ENCODE data around the gene RPL21.
"Not testable (repeated sequence)": the region's sequence is repeated elsewhere in the genome, so short reads cannot be mapped to it uniquely, and the experiment has no call there.

The RPL21 gene

GRCh38 chr13:27293076-27293691 lies 41.8 kb downstream of the RPL21 start:
- no peak for DNase-seq

DNA sequence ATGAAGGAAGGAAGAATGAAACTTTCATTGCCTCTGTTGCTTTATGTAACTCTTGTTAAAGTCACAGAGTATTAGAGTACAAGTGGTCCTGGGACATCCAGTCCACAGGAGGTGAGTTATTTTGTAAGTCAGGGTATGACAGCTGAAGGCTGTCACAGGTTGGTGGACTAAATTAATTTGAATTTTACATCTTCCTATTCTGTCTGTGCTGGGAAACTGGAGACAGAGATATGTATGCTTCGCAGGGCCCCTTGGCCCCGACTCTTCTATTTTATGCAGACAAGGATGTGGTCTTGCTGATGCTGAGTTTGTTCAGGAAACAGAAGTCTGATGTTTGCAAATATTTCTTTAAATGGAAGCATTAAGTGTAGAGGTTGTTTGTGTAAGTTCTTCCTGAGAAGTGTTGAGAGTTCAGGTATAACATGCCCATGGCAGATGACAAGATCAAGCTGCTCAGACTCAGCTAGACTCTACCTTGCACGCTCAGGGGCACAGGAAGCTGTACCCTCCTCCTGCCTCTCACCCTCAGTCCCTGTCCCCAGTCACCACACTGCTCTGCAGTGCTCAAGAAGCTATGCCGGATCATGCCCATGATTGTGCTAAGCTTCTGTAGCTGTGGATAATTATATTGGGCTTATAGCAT lies 42.6 kb downstream of the RPL21 start:
- no peak for DNase-seq

DNA sequence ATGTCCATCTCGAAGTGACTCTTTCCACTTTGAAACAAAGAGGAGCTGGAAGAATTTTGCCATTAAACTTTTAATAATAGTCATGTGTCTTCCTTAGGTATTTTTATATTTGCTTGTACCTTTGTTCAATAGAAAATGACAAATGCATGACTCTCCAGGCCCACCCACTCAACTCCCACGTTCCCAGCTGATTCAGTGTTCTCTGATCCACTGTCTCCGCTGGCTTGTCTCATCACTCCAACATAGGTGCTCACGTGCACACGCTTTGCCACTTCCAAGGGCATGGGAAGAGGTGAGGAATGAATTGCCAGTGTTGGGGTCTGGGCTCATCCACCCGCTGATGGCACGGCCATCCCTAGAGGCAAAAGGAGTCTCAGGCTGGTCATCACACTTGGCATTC lies 43.7 kb downstream of the RPL21 start:
- no peak for DNase-seq

GRCh38 chr13:27295660-27296059 lies 44.3 kb downstream of the RPL21 start:
- no peak for DNase-seq

GRCh38 chr13:27296496-27296895 lies 45.1 kb downstream of the RPL21 start:
- no peak for DNase-seq

DNA sequence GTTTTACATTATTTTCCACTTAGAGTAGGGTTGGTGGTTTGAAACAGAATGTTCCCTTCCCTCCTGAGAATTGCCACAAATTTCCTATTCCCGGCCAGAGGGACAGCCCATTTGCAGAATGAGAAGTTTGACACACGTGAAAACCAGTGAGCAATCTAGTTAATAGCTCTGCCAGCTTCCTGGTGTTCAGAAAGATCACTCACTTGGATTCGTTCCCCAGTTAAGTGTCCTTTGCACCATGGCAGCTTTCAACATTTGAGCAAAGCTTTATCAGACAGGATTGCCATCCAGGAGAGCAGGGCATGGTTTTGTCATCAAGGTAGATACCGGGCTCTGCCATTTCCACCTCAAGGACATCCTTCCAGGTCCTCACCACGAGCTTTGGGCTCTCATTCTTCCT lies 47.5 kb downstream of the RPL21 start:
- DNase-seq: no peak

- DNase-seq: not testable (repeated sequence)
Measured at GRCh38 chr13:27300406-27300805, 49.0 kb downstream of the RPL21 start.

DNA sequence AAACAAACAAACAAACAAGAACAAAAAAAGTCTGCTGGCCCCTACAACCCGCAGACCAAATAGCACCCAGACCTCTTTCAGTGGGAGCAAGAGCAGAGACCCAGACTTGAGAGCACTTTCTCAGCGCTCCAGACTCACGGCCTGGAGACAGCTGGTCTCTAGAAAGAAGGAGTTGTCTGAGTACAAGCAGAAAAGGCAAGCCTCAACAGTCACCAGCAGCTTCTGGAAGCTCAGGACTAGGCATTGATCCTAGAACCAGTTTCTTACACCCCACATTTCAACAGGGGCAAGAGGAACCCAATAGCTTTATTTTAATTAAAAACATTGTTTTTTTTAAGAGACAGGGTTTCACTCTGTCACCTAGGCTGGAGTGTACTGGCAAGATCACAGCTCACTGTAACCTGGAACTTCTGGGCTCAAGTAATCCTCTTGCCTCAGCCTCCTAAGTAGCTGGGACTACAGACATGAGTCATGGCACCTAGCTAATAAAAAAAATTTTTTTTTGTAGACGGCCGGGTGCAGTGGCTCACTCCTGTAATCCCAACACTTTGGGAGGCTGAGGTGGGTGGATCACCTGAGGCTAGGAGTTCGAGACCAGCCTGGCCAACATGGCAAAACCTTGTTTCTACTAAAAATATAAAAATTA lies 49.7 kb downstream of the RPL21 start:
- no peak for DNase-seq

DNA sequence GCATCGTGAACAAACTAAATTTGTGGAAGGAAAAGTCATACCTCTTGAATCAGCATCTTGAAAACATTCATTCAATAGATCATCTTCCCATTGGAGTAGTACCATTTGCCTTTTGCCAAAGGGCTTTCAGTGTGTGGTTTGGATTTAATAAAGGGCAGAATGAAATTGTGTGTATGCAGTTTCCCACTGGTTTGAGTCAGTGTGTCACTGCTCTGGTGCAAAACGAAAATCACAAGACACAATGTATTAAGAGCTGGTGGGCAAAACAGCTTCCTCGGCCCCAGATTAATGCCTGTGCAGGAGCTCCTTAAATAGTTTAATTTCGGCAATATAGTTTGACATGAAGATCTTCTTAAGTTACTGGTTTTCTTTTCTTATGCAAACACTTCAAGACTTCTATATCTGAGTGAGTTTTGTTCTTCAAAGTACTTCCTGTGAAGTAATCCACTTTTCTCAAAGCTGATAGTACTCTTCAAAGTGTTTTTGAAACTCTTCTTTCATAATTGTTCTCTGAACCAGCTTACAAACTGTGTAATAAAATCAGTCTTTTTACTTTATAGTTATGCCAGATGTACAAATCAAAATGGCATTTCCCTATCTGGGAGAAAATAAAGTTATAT lies 51.4 kb downstream of the RPL21 start:
- no peak for DNase-seq

DNA sequence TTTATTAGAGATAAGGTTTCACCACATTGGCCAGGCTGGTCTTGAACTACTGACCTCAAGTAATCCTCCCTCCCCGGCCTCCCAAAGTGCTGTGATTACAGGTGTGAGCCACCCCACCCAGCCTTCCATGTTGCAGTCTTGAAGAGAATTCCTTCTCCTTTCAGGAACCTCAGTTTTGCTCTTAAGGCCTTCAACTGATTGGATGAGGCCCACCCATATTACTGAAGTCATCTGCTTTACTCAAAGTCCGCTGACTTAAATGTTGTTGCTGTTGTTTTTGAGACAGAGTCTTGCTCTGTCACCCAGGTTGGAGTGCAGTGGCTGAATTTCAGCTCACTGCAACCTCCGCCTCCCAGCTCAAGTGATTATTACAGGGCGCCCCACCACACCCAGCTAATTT lies 52.7 kb downstream of the RPL21 start:
- no peak for DNase-seq

DNA sequence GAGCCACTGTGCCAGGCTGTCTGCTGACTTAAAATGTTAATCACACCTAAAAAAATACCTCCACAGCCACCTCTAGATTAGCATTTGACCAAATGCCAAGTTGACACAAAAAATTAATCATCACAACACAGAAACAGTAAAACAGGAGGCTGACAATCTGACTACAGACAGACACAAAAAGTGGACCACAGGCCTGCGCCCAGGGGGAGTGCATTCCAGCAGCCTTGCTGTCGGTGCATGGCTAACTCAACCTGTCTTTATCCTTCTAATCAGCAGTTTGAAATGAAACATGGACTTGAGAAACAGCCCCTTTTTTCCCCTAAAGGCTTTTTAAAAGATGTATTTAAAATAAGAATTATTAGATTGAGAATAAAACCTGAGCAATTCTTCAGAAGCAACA lies 53.3 kb downstream of the RPL21 start:
- DNase-seq: no peak
